Measurements from ENCODE around the gene DPYSL3. TPM values are rescaled to one million over a fixed set of nuclear protein-coding genes. Genes with fewer than 3 reads are reported as not detected.

The DPYSL3 gene
- total RNA-seq, result 90.6 and 116 TPM in 2 replicates

DNA sequence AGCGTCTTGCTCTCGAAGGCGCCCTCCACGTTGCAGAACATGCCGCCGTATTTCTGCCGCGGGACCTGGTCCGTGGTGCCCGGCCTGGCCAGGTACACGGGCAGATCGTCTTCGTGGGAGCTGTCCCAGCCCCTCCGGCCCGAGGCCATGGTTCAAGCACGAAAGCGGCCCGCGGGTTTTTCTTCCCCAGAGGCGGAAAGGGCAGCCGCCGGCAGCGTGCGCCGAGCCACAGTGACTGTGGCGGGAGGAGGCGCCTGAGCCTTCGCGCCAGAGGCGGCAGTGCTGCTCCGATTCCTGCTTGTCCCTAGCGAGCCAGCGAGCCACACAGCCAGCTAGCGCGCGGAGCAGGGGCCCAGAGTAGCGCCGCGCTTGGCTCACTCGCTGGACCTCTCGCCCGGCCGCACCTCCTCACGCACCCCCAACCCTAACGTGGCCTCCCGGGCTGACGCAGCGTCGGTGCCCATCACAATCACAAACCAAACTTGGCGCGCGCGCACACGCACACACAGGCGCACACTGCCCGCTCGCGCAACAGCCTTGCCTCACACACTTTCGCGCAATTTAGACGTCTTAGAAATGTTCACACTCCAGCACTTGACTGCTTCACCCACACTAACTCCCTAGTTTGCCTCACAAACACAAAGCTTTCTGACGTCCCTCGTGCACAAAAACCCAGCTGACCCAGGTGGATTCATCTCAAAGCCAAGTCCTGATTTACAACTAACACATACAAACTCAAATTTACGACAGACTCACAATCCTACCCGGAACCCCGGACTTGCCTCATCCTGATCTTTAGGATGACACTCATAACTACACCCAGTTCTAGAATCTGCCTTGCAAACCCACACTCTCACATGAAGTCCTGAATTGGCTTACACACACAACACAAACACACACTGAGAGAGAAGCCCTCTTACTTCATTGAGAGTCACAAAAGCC lies at the start of gene DPYSL3:
Gene DPYSL3, minus strand, starts transcription at position 359 of the 942 bp plus-strand sequence. Its CDS starts 210 bp downstream, at position 149.

